Activated CD8-positive, alpha-beta memory T cell treated with anti-CD3 and anti-CD28 coated beads, Interleukin-2, amount 50 U/mL, for 24 hours (primary cell): Measurements from ENCODE around the gene RPN2.

Experiments used
- DNase-seq: peaks from one replicate; pipeline ENCODE4 v3.0.0-alpha.2; 2020; ENCODE audit errors: extremely low read depth

The RPN2 gene

GRCh38 chr20:37218976-37219375, 39.8 kb downstream of the RPN2 start:
- DNase-seq = no peak

- no peak for DNase-seq
These were observed 40.9 kb downstream of the RPN2 start for GRCh38 chr20:37219751-37220668.

GRCh38 chr20:37220731-37221130, 41.6 kb downstream of the RPN2 start:
- DNase-seq = no peak

GRCh38 chr20:37222086-37222485, 43.0 kb downstream of the RPN2 start:
- no peak for DNase-seq

- DNase-seq = no peak
These were observed 43.9 kb downstream of the RPN2 start for GRCh38 chr20:37223053-37223452.

GRCh38 chr20:37225146-37225545, 46.0 kb downstream of the RPN2 start:
- DNase-seq = no peak

GRCh38 chr20:37226889-37227288, 47.8 kb downstream of the RPN2 start:
- DNase-seq = no peak

GRCh38 chr20:37228082-37228481, 49.0 kb downstream of the RPN2 start:
- DNase-seq = no peak

GRCh38 chr20:37228656-37229055, 49.5 kb downstream of the RPN2 start:
- DNase-seq = no peak

GRCh38 chr20:37229357-37229756, 50.2 kb downstream of the RPN2 start:
- no peak for DNase-seq

- DNase-seq = no peak
These were observed 51.1 kb downstream of the RPN2 start for GRCh38 chr20:37230200-37230599.

- no peak for DNase-seq
These were observed 53.0 kb downstream of the RPN2 start for GRCh38 chr20:37231947-37232630.

- DNase-seq = no peak
These were observed 54.6 kb downstream of the RPN2 start for GRCh38 chr20:37233548-37234253.

GRCh38 chr20:37234254-37234581, 55.1 kb downstream of the RPN2 start:
- DNase-seq = no peak

- DNase-seq = no peak
These were observed 55.9 kb downstream of the RPN2 start for GRCh38 chr20:37235065-37235464.

- DNase-seq = no peak
These were observed 57.3 kb downstream of the RPN2 start for GRCh38 chr20:37236462-37236861.

- DNase-seq = no peak
These were observed 58.5 kb downstream of the RPN2 start for GRCh38 chr20:37237656-37238055.

- no peak for DNase-seq
These were observed 59.3 kb downstream of the RPN2 start for GRCh38 chr20:37238426-37238825.

GRCh38 chr20:37238935-37239451, 59.9 kb downstream of the RPN2 start:
- DNase-seq = no peak

- no peak for DNase-seq
These were observed 61.4 kb downstream of the RPN2 start for GRCh38 chr20:37240337-37241067.

GRCh38 chr20:37242503-37242902, 63.4 kb downstream of the RPN2 start:
- DNase-seq = no peak
